HG03280 (cell line): ENCODE data around the gene CLIC1.

Experiments used
- ATAC-seq: cut with Tn5 transposase; IDR thresholded peaks from one replicate; pipeline ENCODE4 v1.9.1; 2021; ENCODE audit warnings: mild to moderate bottlenecking, moderate library complexity; ENCODE audit not compliant: unreplicated experiment

The CLIC1 gene

GRCh38 chr6:31707701-31708100 lies 28.6 kb downstream of the CLIC1 start:
- no peak for ATAC-seq

GRCh38 chr6:31706599-31706998 lies 29.7 kb downstream of the CLIC1 start, which contains the start of gene LY6G6F:
LY6G6F (plus strand) TSS chr6:31706866; CDS start chr6:31706907, 41 bp downstream.
- ATAC-seq = no peak

- no peak for ATAC-seq
Measured at GRCh38 chr6:31705931-31706330, 30.4 kb downstream of the CLIC1 start.

DNA sequence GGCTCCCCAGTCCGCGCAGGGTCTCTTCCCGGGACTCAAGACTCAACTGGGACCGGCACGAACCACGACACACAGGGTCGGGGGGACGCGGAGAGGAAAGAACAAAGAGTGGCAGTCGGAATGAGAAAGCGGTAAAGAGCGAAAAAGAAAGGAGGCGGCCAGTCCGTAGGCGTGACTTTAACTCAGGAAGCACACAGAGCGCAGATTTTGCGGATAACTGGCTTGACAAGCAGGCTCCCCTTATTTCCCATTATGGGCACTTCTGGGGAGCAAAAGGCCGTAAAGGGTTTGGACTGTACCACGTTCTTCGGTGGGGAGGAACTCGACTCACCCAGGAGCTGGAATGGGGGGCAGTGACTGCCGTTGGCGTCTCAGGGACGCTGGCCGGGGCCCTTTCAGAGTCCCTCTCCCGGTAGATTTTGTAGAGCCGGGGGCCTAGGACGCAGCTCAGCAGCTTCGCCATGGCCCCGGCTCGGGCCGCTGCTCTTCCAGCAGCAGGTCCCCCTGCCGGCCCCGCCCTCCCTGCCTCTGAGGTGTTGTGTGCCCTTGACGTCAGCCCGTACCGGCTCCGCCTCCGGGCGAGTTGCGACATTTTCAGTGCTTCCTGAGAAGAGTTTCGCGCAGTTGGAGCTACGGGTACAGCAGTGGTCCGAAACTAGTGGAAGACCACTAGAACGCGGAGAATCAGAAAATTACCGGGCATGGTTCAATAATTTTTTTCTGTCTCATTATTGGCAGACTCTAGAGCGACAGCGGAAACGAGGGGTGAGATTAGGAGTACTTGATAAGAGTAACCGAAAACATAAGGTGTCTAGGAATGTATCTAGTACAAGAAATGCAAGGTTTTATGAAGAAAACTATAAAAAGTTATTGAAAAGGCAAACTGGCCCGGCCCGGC lies 33.3 kb downstream of the CLIC1 start, which contains the start of gene ABHD16A:
ABHD16A (minus strand) TSS at position 506 of the 898 bp plus-strand sequence; CDS start at position 463, 43 bp downstream.
- peak; percentile 93 for ATAC-seq

- ATAC-seq = no peak
Measured at GRCh38 chr6:31702405-31702818, 33.9 kb downstream of the CLIC1 start.

- ATAC-seq = no peak
Measured at GRCh38 chr6:31701666-31702404, 34.5 kb downstream of the CLIC1 start.

DNA sequence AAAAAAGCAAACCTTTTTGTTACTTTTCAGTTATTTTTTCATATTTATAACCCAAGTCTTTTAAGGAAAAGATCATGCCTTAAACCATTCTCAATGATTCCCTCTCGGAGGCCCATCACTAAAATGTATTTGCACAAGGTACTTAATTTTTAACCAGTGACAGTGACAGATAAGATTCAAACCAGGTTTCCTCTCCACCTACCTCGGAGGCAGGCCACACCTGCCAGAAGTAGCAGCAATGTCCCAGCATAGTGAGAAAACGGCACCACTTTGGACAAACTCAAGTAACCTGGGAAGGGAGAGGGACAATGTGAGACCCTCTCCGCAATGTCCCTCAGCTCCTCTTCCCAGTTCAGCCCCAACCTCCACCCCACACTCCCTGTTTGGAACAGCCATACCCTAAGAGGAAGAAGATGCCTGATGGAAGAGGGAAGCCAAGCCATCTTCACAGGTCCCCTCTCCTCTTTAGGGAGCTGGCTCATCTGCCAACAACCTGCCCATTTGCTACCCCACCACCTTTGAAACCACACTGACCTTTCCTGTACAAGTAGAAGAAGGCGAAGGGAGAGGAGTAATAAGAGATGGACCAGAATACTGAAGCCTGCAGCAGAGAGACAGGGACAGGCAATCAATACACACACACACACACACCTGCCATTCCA lies 35.5 kb downstream of the CLIC1 start:
- no peak for ATAC-seq

GRCh38 chr6:31697555-31697954 lies 38.8 kb downstream of the CLIC1 start:
- no peak for ATAC-seq

DNA sequence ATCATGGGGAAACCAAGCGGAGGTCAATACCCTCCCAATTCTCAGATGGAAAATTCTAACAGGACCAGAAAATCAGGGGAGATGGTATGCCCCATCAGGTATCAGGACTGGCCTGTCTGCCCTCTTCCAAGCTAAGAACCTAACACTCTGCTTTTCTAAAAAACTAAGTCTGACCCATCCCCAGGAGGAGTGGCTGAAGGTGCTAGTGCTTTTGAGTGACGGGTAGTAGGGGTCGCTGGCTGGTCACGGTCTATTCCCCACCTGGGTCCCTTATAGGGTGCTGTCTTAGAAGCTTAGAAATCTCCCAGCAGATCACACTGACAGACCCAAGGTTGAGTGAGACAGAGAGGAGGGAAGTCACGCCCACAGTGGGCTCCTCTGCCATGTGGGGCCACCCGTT lies 42.8 kb downstream of the CLIC1 start:
- ATAC-seq = no peak

- no peak for ATAC-seq
Measured at GRCh38 chr6:31692886-31693285, 43.4 kb downstream of the CLIC1 start.

DNA sequence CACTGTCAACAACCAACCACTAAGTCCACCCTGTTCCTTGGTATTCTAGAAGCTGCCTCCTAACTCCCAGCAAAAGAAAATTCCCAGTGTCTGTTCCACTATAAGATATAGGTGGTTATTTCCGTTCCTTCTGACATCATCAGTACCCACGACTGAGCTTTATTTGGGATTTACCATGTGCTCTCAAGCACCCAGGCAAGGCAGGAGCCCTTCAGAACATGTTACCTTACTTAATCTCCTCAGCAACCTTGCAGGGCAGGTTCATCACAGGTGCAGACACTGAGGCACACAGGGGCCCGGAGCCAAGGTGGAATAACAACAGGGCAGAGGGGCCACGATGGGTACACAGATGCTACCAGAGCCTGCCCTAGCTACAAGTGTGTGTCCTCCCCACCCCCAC lies 44.0 kb downstream of the CLIC1 start:
- ATAC-seq = no peak

- no peak for ATAC-seq
Measured at GRCh38 chr6:31691564-31692108, 44.7 kb downstream of the CLIC1 start.

DNA sequence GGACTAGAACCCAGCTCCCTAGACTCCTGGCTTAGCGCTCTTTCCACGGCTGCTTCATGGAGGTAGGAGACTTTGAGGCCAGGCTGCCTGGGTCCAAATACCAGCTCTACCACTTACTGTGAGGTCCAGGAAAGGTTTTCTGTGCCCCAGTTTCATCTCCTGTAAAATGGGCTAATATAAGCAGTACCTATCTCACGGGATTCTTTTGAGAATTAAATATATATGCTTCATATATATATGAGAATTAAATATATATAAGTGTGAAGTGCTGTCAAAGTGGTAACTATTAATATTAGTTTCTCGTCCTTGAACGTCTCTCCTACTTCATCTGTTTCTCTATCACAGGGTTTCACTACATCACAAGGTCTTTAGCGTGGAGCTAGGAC lies 45.3 kb downstream of the CLIC1 start:
- ATAC-seq = no peak

DNA sequence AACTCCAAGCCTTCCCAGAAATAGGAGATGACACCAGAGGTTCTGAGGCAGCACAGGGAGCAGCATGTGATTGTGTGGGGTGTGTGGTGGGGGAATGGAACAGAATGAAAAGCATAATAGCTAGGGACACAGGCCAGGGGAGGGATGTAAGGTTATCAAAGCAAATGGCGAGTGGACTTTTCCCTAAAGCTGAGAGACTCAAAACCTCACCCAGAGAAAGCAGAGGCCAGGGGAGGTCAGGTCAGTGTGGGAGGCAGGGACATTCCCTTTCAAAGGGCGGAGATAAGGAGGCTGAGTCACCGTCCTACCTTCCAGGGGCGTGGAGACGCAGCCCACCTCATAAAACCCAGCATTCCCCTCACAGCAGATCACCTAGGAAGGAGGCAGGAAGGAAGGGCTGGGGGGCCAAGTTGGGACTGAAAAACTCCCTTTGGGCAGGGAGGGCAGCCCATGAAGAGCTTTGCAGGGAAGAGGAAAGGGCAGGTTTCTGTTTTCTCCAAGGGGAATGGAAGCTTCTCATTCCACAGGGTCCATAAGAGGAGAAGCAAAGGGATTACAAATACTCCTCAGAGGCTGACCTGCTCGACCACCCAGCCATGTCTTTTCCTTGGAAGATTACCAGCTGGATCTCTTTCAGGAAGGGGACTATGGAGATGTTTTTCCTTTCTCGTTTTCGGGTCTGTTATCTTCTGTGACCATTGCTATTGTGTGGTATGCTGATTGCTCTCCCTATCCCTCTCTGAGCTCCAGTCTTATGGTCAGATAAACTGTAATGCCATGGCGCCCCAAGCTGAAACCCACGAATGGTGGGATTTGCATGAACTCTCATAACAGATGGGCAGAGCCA lies 45.9 kb downstream of the CLIC1 start:
- ATAC-seq = no peak

DNA sequence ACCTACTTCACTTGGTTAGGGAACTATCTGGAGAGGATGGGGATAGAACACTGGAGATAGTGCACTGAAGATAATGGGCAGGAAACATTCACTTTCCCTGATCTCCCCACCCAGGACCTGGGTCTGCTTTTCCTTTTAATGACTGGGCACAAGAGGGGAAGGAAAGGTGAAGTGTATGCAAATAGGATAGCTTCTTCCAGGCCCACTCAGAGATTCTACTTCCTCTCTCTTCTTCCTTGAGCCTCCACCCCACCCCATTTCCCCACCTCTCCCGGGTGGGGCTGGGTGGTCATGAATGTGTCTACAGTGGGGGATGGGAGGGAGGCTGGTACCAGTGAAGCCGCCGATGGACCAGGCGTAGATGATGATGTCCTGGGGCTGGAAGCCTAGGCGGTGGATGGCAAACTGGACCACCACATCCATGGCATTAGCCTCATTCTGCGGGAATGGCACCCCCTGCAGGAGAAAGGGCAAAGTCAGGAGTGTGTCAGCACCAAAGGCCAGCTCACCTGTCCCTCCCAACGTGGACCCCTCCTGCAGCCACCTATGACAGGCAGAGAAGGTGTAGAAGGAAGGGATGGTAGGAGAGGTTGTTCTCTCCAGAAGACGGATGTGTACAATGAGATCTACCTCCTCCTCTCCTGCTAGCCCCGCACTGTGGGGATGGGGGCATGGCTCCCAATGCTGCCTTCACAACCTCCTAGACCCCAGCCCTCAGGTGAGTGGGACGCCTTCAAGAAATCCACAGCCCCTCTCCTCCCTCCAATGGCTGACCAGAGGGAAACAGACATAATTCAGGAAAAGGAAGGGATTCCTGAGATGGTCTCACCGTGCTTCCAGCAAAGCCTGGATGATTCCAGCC lies 46.9 kb downstream of the CLIC1 start:
- ATAC-seq = no peak

- no peak for ATAC-seq
Measured at GRCh38 chr6:31687860-31688693, 48.3 kb downstream of the CLIC1 start.

DNA sequence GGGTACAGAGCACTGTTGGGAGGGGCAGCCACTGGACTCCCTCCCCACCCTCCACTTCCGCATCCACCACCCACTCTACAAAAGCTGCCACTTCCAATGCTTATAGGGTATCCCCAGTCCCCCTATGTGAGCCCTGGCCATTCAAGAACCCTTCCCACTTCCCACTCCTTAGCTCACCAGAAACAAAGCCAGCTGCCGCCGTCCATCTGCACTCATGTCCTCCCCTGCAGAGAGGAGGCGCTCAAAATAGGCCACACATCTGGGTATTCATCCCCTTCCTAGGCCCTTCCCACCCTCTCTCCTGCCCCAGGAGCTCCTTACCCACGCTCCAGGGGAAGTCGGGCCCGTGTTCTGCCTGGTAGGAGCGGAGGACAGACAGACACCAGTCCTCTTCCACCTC lies 49.0 kb downstream of the CLIC1 start:
- no peak for ATAC-seq

DNA sequence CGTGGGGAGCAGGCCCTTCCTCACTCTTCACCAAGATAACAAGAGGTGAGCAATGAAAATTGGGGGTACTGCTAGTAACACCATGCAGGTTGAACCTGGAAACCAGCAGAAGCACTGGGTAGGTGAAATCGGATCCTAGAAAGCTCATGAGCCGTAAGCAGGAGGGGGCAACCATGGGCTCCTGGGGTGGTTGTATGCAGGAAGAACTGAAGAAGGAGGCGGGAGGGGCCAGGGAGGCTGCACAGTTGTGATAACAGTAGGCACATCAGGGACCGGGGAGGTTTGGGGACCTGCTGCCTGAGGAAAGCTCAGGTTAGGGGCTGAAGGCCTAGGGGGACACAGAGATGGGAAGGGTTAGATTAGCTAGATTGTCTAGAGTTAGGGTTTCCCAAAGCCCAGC lies 49.8 kb downstream of the CLIC1 start:
- no peak for ATAC-seq
